ENCODE measurements around the gene CYP4V2. TPM values are rescaled to one million over a fixed set of nuclear protein-coding genes. Genes with fewer than 3 reads are reported as not detected.
A peak's percentile ranks its signal among the peaks of the same experiment; 100 is the strongest.

CYP4V2 gene
- total RNA-seq, 1 experiment from 2014 or later: 15.2 TPM

- no peak for DNase-seq
These were observed 21.9 kb upstream of the CYP4V2 start for GRCh38 chr4:186169333-186169944.

GRCh38 chr4:186169945-186170802 is 21.2 kb upstream of the CYP4V2 start:
- H3K9me3 ChIP-seq: no peaks in the 10 kb centered on the region

More at GRCh38 chr4:186169333-186169944, 21.9 kb upstream of the CYP4V2 start:
- Histone ChIP-seq H3K36me3 (no peaks in the 10 kb centered on the region), H3K9me3 (no peaks in the 10 kb centered on the region), H3K4me3 (no peak overlapping the region), H3K27me3 (no peaks in the 10 kb centered on the region; the same call in 1 of the 2 replicates)

GRCh38 chr4:186170966-186171365 is 20.4 kb upstream of the CYP4V2 start:
- no peaks in the 10 kb centered on the region for H3K36me3 ChIP-seq
- H3K4me3 ChIP-seq: no peak overlapping the region
- no peaks in the 10 kb centered on the region for H3K9me3 ChIP-seq
- H3K27me3 ChIP-seq: no peaks in the 10 kb centered on the region; the same call in 1 of the 2 replicates
- no peak for DNase-seq

More at GRCh38 chr4:186169945-186170802, 21.2 kb upstream of the CYP4V2 start:
- Histone ChIP-seq H3K36me3 (no peaks in the 10 kb centered on the region), H3K27me3 (no peaks in the 10 kb centered on the region; the same call in 1 of the 2 replicates), H3K4me3 (no peak overlapping the region)
- DNase-seq: no peak

GRCh38 chr4:186172546-186172945 is 18.8 kb upstream of the CYP4V2 start:
- no peaks in the 10 kb centered on the region for H3K36me3 ChIP-seq
- no peak for DNase-seq
- H3K9me3 ChIP-seq: no peaks in the 10 kb centered on the region

GRCh38 chr4:186188107-186188506 is 3.3 kb upstream of the CYP4V2 start:
- H3K27me3 ChIP-seq: no peaks in the 10 kb centered on the region
- no peaks in the 10 kb centered on the region for H3K36me3 ChIP-seq
- no peaks in the 10 kb centered on the region for H3K9me3 ChIP-seq
- no peak for DNase-seq
- H3K4me3 ChIP-seq: no peak overlapping the region

More at GRCh38 chr4:186172546-186172945, 18.8 kb upstream of the CYP4V2 start:
- Histone ChIP-seq H3K27me3 (no peaks in the 10 kb centered on the region; the same call in 1 of the 2 replicates), H3K4me3 (no peak overlapping the region)

- DNase-seq: no peak
- Histone ChIP-seq H3K4me3 (no peak overlapping the region; the same call in 1 of the 2 replicates), H3K36me3 (no peaks in the 10 kb centered on the region), H3K27me3 (no peaks in the 10 kb centered on the region), H3K9me3 (no peaks in the 10 kb centered on the region)
These were observed 1.7 kb upstream of the CYP4V2 start for GRCh38 chr4:186189656-186190055.

GRCh38 chr4:186190581-186191199 is 677 bp upstream of the CYP4V2 start:
- Histone ChIP-seq H3K9me3 (no peaks in the 10 kb centered on the region), H3K4me3 (peak overlapping the region; percentile 76), H3K27me3 (no peaks in the 10 kb centered on the region), H3K36me3 (no peaks in the 10 kb centered on the region; the same call in 1 of the 2 replicates)
- DNase-seq: peak; percentile 72

GRCh38 chr4:186192066-186192612 is 772 bp downstream of the CYP4V2 start:
- no peaks in the 10 kb centered on the region for H3K27me3 ChIP-seq
- peak overlapping the region; percentile 76 for H3K4me3 ChIP-seq
- peak; percentile 72 for DNase-seq
- H3K36me3 ChIP-seq: peaks cover 2% of the 10 kb centered on the region
- H3K9me3 ChIP-seq: no peaks in the 10 kb centered on the region

GRCh38 chr4:186193851-186194250 is 2.5 kb downstream of the CYP4V2 start:
- H3K9me3 ChIP-seq: no peaks in the 10 kb centered on the region
- H3K4me3 ChIP-seq: no peak overlapping the region
- H3K36me3 ChIP-seq: peaks cover 2% of the 10 kb centered on the region
- DNase-seq: no peak
- H3K27me3 ChIP-seq: no peaks in the 10 kb centered on the region

GRCh38 chr4:186196063-186196462 is 4.7 kb downstream of the CYP4V2 start:
- no peaks in the 10 kb centered on the region for H3K9me3 ChIP-seq
- H3K36me3 ChIP-seq: peaks cover 2% of the 10 kb centered on the region
- no peaks in the 10 kb centered on the region for H3K27me3 ChIP-seq
- no peak overlapping the region for H3K4me3 ChIP-seq
- DNase-seq: no peak

- Histone ChIP-seq H3K27me3 (no peaks in the 10 kb centered on the region), H3K36me3 (peaks cover 2% of the 10 kb centered on the region; the same call in 1 of the 2 replicates), H3K4me3 (no peak overlapping the region), H3K9me3 (no peaks in the 10 kb centered on the region)
- DNase-seq: no peak
These were observed 9.1 kb downstream of the CYP4V2 start for GRCh38 chr4:186200516-186200915.

GRCh38 chr4:186201010-186201409 is 9.6 kb downstream of the CYP4V2 start:
- peaks cover 2% of the 10 kb centered on the region; the same call in 1 of the 2 replicates for H3K36me3 ChIP-seq
- no peak for DNase-seq
- H3K4me3 ChIP-seq: no peak overlapping the region
- H3K27me3 ChIP-seq: no peaks in the 10 kb centered on the region
- no peaks in the 10 kb centered on the region for H3K9me3 ChIP-seq

- Histone ChIP-seq H3K27me3 (no peaks in the 10 kb centered on the region), H3K4me3 (no peak overlapping the region), H3K36me3 (peaks cover 2% of the 10 kb centered on the region; the same call in 1 of the 2 replicates), H3K9me3 (no peaks in the 10 kb centered on the region)
- DNase-seq: peak; percentile 10
These were observed 10.3 kb downstream of the CYP4V2 start for GRCh38 chr4:186201535-186202230.

- no peaks in the 10 kb centered on the region for H3K9me3 ChIP-seq
- H3K4me3 ChIP-seq: no peak overlapping the region
- H3K36me3 ChIP-seq: no peaks in the 10 kb centered on the region
- no peak for DNase-seq
- no peaks in the 10 kb centered on the region for H3K27me3 ChIP-seq
These were observed 11.2 kb downstream of the CYP4V2 start for GRCh38 chr4:186202490-186203140.

GRCh38 chr4:186203406-186203805 is 12.0 kb downstream of the CYP4V2 start:
- Histone ChIP-seq H3K36me3 (no peaks in the 10 kb centered on the region), H3K4me3 (no peak overlapping the region), H3K27me3 (no peaks in the 10 kb centered on the region), H3K9me3 (no peaks in the 10 kb centered on the region)
- DNase-seq: no peak

- DNase-seq: no peak
- Histone ChIP-seq H3K4me3 (no peak overlapping the region), H3K9me3 (peaks cover 6% of the 10 kb centered on the region), H3K36me3 (no peaks in the 10 kb centered on the region), H3K27me3 (no peaks in the 10 kb centered on the region)
These were observed 12.8 kb downstream of the CYP4V2 start for GRCh38 chr4:186204103-186204559.
